NK-92 (cell line): ENCODE results near the gene APC.

ENCODE experiments used
- DNase-seq: peaks from one replicate; lab custom pipeline; 2025; ENCODE audit not compliant: unreplicated experiment; lab: John Stamatoyannopoulos, UW

The APC gene

GRCh38 chr5:112776301-112776856, 38.7 kb downstream of the APC start:
- DNase-seq: no peak

- DNase-seq: no peak
These were observed 41.8 kb downstream of the APC start for GRCh38 chr5:112779531-112779930.

- no peak for DNase-seq
These were observed 47.0 kb downstream of the APC start for GRCh38 chr5:112784726-112785125.

GRCh38 chr5:112787261-112787660, 49.6 kb downstream of the APC start:
- DNase-seq: no peak

GRCh38 chr5:112787896-112788295, 50.2 kb downstream of the APC start:
- no peak for DNase-seq

- no peak for DNase-seq
These were observed 55.5 kb downstream of the APC start for GRCh38 chr5:112793201-112793600.

GRCh38 chr5:112794410-112794809, 56.7 kb downstream of the APC start:
- no peak for DNase-seq

- no peak for DNase-seq
These were observed 57.7 kb downstream of the APC start for GRCh38 chr5:112795342-112795741.

GRCh38 chr5:112795944-112796678, 58.4 kb downstream of the APC start:
- no peak for DNase-seq

- DNase-seq: no peak
These were observed 62.0 kb downstream of the APC start for GRCh38 chr5:112799661-112800060.

- DNase-seq: no peak
These were observed 63.2 kb downstream of the APC start for GRCh38 chr5:112800891-112801290.

- no peak for DNase-seq
These were observed 73.3 kb downstream of the APC start for GRCh38 chr5:112811023-112811422.

- DNase-seq: no peak
These were observed 74.9 kb downstream of the APC start for GRCh38 chr5:112812549-112812948.

GRCh38 chr5:112820246-112820645, 82.6 kb downstream of the APC start:
- no peak for DNase-seq

GRCh38 chr5:112822456-112822855, 84.8 kb downstream of the APC start:
- no peak for DNase-seq

- DNase-seq: no peak
These were observed 85.5 kb downstream of the APC start for GRCh38 chr5:112823181-112823580.

GRCh38 chr5:112823656-112824055, 86.0 kb downstream of the APC start:
- no peak for DNase-seq

GRCh38 chr5:112824197-112824596, 86.5 kb downstream of the APC start:
- no peak for DNase-seq

GRCh38 chr5:112830378-112830777, 92.7 kb downstream of the APC start:
- no peak for DNase-seq

GRCh38 chr5:112833971-112834370, 96.3 kb downstream of the APC start:
- DNase-seq: no peak

- DNase-seq: no peak
These were observed 106.8 kb downstream of the APC start for GRCh38 chr5:112844489-112844888.

GRCh38 chr5:112846556-112846955, 108.9 kb downstream of the APC start:
- DNase-seq: no peak

GRCh38 chr5:112847306-112847705, 109.6 kb downstream of the APC start:
- DNase-seq: no peak
